Gastroesophageal sphincter (tissue), 4 donors: Measurements from ENCODE around the gene MFSD6. TPM values are rescaled to one million over a fixed set of nuclear protein-coding genes. Genes with fewer than 3 reads are reported as not detected.
A peak's percentile ranks its signal among the peaks of the same experiment; 100 is the strongest.

Experiments used
- ATAC-seq: fragments of 150-250 bp; one replicate; pipeline ENCODE4 v1.9.1; 2016; ENCODE audit warnings: mild to moderate bottlenecking, moderate library complexity
- H3K27ac ChIP-seq, 4 donors: fragments of 200-600 bp; sonication (generic) in 3 of 4; 1 replicate in 3 of 4; 2 replicates in 1 of 4; pipeline ENCODE4 v1.5.1; 2016 to 2019
- H3K27me3 ChIP-seq: fragments of 200-600 bp; sonication (generic); one replicate; pipeline ENCODE4 v1.5.1; 2019
- H3K36me3 ChIP-seq, 2 donors: fragments of 200-600 bp; sonication (generic); one replicate each; pipeline ENCODE4 v1.5.1; 2019; ENCODE audit warnings: control low read depth in 1 of 2
- H3K4me1 ChIP-seq, 3 donors: fragments of 200-600 bp; sonication (generic); 1 replicate in 2 of 3; 2 replicates in 1 of 3; pipeline ENCODE4 v1.5.1; 2016 to 2019; ENCODE audit warnings: control low read depth in 2 of 3
- H3K4me3 ChIP-seq, 2 donors: fragments of 200-600 bp; sonication (generic); one replicate each; pipeline ENCODE4 v1.5.1; 2019; ENCODE audit warnings: mild to moderate bottlenecking in 1 of 2, moderate library complexity in 1 of 2
- H3K9me3 ChIP-seq, 3 donors: fragments of 200-600 bp; sonication (generic); one replicate each; pipeline ENCODE4 v1.5.1; 2017 to 2019; ENCODE audit warnings: control low read depth in 2 of 3
- EP300 ChIP-seq: sonication (generic); formaldehyde crosslinking; IDR thresholded peaks from one replicate; pipeline ENCODE4 v1.6.1; 2017; ENCODE audit warnings: antibody characterized with exemption, mild to moderate bottlenecking
- POLR2A ChIP-seq, 2 donors: fragments of 450-650 bp; IDR thresholded peaks; one replicate each; pipeline ENCODE4 v1.6.1; 2017; ENCODE audit warnings: antibody characterized with exemption in 2 of 2, mild to moderate bottlenecking in 2 of 2, moderate library complexity in 1 of 2
- POLR2AphosphoS5 ChIP-seq: sonication (generic); formaldehyde crosslinking; IDR thresholded peaks from one replicate; pipeline ENCODE4 v1.6.1; 2017; ENCODE audit warnings: antibody characterized with exemption
- WGBS, 2 donors: methylation state at CpG; one replicate each; pipeline ENCODE4 v1.1.5; 2018; ENCODE audit warnings: low coverage in 1 of 2; 5-methylcytosine and 5-hydroxymethylcytosine counted together
- total RNA-seq, 4 donors: library from RNA; depleted of rRNA; stranded (reverse); fragments of >200 nt; gene quantifications; one replicate each; pipeline ENCODE4 v1.1.0, GENCODE V29; 2016
- TF ChIP-seq, protein P1 (sequence below), 4 experiments: fragments of 200-600 bp in 2 of 4; fragments of 450-650 bp in 2 of 4; sonication (generic) in 1 of 4; IDR thresholded peaks; one replicate each; pipeline ENCODE4 v1.5.1; 2017 to 2019; ENCODE audit warnings: antibody characterized with exemption in 4 of 4, mild to moderate bottlenecking in 2 of 4, moderate library complexity in 2 of 4

The MFSD6 gene
- total RNA-seq, 4 donors from 2014 or later: 80.2 to 176 (median 143) TPM

DNA sequence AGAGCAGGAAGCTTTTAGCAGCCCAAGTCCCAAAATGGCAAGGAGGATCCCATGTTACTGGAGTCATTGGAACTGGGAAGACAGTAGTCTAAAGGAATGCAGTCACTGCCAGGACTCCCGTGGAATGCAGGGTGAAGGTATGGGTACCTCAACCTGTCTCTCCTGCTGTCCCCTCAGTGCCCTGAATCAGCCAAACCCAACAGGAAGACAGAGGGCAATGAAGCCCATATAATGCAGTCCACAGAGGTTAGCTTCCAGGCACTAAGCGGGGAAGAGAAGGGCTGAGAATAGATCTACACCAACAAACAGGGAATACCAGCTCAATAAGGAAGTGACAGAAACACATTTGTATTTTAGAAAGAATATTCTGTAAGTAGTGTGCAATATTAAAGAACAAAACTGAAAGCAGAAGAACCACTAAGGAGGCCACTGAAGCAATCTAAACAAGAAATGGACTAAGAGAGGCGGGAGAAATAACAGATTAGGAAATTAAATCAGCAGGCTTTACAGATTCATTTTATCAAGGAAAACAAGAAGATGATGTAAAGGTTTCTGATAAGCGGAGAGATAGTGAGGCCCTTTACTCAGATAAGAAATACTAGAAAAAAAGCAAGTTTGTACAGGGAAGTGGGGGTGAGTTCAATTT lies 118.1 kb downstream of the MFSD6 start:
- TF ChIP-seq EP300 (no peak), POLR2AphosphoS5 (no peak), POLR2A (IDR thresholded peaks at IDR 0.05) (no peak)
- TF ChIP-seq, protein P1, sequence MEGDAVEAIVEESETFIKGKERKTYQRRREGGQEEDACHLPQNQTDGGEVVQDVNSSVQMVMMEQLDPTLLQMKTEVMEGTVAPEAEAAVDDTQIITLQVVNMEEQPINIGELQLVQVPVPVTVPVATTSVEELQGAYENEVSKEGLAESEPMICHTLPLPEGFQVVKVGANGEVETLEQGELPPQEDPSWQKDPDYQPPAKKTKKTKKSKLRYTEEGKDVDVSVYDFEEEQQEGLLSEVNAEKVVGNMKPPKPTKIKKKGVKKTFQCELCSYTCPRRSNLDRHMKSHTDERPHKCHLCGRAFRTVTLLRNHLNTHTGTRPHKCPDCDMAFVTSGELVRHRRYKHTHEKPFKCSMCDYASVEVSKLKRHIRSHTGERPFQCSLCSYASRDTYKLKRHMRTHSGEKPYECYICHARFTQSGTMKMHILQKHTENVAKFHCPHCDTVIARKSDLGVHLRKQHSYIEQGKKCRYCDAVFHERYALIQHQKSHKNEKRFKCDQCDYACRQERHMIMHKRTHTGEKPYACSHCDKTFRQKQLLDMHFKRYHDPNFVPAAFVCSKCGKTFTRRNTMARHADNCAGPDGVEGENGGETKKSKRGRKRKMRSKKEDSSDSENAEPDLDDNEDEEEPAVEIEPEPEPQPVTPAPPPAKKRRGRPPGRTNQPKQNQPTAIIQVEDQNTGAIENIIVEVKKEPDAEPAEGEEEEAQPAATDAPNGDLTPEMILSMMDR (IDR thresholded peaks at IDR 0.05): no peak
- ATAC-seq: no peak
- 93 to 94% methylated on average over 2 to 4 of the region's 4 CpGs for WGBS, 2 donors

DNA sequence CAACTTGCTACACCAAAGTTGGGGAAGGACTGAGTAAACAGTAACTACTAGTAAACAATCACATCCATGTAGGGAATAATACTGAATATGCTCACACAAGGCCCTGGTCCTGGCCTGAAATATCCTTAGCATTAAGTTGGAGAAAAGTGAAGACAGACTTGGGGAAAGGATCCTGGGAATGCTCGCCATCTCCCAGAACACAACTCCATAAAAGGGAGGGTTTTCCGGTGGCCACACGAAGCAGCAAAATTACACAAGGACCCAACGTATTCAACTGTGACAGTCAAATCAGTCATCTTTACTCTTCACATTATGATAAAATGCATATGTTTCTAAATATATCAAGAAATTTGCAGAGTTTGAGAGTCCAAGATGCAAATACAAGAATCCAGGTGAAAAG lies 119.1 kb downstream of the MFSD6 start:
- peaks cover 0 to 15% (median 0%) of the 10 kb centered on the region in 3 donors for H3K4me1 ChIP-seq
- H3K36me3 ChIP-seq: no peaks in the 10 kb centered on the region
- 94 to 98% methylated on average over 4 of the region's 4 CpGs for WGBS, 2 donors
- TF ChIP-seq, protein P1 (IDR thresholded peaks at IDR 0.05): no peak
- TF ChIP-seq EP300: no peak
- no peaks in the 10 kb centered on the region for H3K27me3 ChIP-seq
- no peak overlapping the region for H3K4me3 ChIP-seq
- no peak overlapping the region for H3K27ac ChIP-seq
- H3K9me3 ChIP-seq: no peaks in the 10 kb centered on the region
- ATAC-seq: no peak

More for the DNA sequence above, 118.1 kb downstream of the MFSD6 start:
- Histone ChIP-seq H3K4me3 (no peak overlapping the region), H3K36me3 (no peaks in the 10 kb centered on the region), H3K4me1 (peaks cover 0 to 15% (median 0%) of the 10 kb centered on the region in 3 donors), H3K27ac (no peak overlapping the region), H3K9me3 (no peaks in the 10 kb centered on the region), H3K27me3 (no peaks in the 10 kb centered on the region)

DNA sequence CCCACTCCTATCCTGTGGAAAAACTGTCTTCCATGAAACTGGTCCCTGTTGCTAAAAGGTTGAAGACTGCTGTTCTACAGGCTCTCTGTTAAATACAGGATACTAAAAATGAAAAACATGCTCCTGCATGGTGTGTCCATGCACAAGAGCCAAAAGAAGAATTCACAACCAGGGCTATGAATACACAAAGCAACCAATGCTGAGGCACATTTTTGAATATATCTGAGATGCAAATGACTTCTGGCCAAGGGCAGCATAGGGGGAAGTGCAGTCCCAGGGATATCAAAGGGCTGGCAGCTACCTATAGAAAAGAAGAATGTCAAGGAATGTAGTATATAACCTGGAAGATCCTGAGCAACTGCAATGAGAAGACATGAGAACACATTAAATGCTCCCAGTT lies 119.8 kb downstream of the MFSD6 start:
- Histone ChIP-seq H3K4me1 (peaks cover 0 to 22% (median 0%) of the 10 kb centered on the region in 3 donors), H3K36me3 (no peaks in the 10 kb centered on the region), H3K27ac (no peak overlapping the region), H3K9me3 (no peaks in the 10 kb centered on the region), H3K27me3 (no peaks in the 10 kb centered on the region), H3K4me3 (no peak overlapping the region)
- ATAC-seq: no peak
- no peak for TF ChIP-seq POLR2A (IDR thresholded peaks at IDR 0.05)
- TF ChIP-seq, protein P1 (IDR thresholded peaks at IDR 0.05): no peak
- no peak for TF ChIP-seq POLR2AphosphoS5
- TF ChIP-seq EP300: no peak

DNA sequence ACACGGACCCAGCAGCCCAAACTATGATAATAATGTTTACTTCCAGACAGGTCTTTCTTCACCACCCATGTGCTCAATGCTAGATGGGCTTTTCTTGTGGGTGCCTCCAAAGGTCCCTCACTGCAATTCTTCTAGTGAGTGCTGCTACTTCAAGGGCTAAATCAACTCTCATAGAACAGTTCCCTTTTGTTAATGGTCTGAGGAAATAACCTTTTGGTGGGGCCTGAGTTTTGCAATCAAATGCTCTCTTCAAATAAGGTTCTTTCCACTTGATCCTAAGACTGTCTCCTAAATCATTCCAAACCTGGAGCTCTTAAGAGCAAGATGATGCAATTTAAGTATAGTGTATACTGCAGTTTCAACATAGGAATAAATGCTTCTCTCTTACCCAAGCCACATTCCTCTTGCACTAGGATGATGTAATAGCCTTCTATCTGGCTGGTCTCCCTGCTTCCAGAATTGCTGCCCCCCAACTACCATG lies 120.4 kb downstream of the MFSD6 start:
- no peaks in the 10 kb centered on the region for H3K27me3 ChIP-seq
- no peak overlapping the region for H3K27ac ChIP-seq
- peak; percentile 56 for ATAC-seq
- H3K4me3 ChIP-seq: no peak overlapping the region
- no CpG with 5 or more reads among the region's 1 CpG for WGBS, 2 donors
- TF ChIP-seq POLR2AphosphoS5 (no peak), EP300 (no peak), POLR2A (IDR thresholded peaks at IDR 0.05) (no peak)
- TF ChIP-seq, protein P1 (IDR thresholded peaks at IDR 0.05): no peak
- no peaks in the 10 kb centered on the region for H3K36me3 ChIP-seq
- H3K9me3 ChIP-seq: no peaks in the 10 kb centered on the region
- peaks cover 0 to 29% (median under 1%) of the 10 kb centered on the region in 3 donors for H3K4me1 ChIP-seq
